OCI-LY3 (cell line): ENCODE results near the gene ISOC2.
A peak's percentile ranks its signal among the peaks of the same experiment; 100 is the strongest.

Experiments
- H2AFZ ChIP-seq: fragments of 200-600, 300-600 bp; shearing (Covaris generic); 2 replicates; pipeline ENCODE4 v1.6.0; 2014; ENCODE audit warnings: antibody characterized with exemption, low read depth, low read length
- H3K27ac ChIP-seq: fragments of 200-600, 300-600 bp; sonication (generic); 2 replicates; pipeline ENCODE4 v1.5.1; 2014; ENCODE audit warnings: mild to moderate bottlenecking, low read length, moderate library complexity, mixed read lengths
- H3K27me3 ChIP-seq: fragments of 200-600, 300-600 bp; sonication (generic); 2 replicates; pipeline ENCODE4 v1.6.1; 2014; ENCODE audit warnings: low read depth, low read length, mixed read lengths
- H3K36me3 ChIP-seq: fragments of 200-600, 300-600 bp; sonication (generic); replicated peaks from 2 replicates; pipeline ENCODE3; 2014; ENCODE audit warnings: low read depth, low read length, mixed read lengths
- H3K4me1 ChIP-seq: fragments of 300-600, 200-600 bp; sonication (generic); 2 replicates; pipeline ENCODE4 v1.6.1; 2014; ENCODE audit warnings: low read length, mixed read lengths
- H3K4me2 ChIP-seq: fragments of 200-600, 300-600 bp; sonication (generic); 2 replicates; pipeline ENCODE4 v1.6.1; 2014; ENCODE audit warnings: low read length, mixed read lengths
- H3K4me3 ChIP-seq: fragments of 300-600, 200-600 bp; sonication (generic); 2 replicates; pipeline ENCODE4 v1.5.1; 2014; ENCODE audit warnings: antibody characterized with exemption, mild to moderate bottlenecking, low read length, moderate library complexity
- H3K79me2 ChIP-seq: fragments of 300-600, 200-600 bp; shearing (Covaris generic); 2 replicates; pipeline ENCODE4 v1.6.1; 2014; ENCODE audit warnings: mild to moderate bottlenecking, low read length, mixed read lengths
- H3K9ac ChIP-seq: fragments of 300-600, 200-600 bp; shearing (Covaris generic); 2 replicates; pipeline ENCODE4 v1.6.0; 2014; ENCODE audit warnings: mild to moderate bottlenecking, low read length, moderate library complexity
- H3K9me3 ChIP-seq: fragments of 200-600, 300-600 bp; shearing (Covaris generic); 2 replicates; pipeline ENCODE4 v1.6.1; 2014; ENCODE audit warnings: low read length, mixed read lengths; ENCODE audit not compliant: insufficient read depth
- H4K20me1 ChIP-seq: fragments of 200-600, 300-600 bp; sonication (generic); 2 replicates; pipeline ENCODE4 v1.6.1; 2016; ENCODE audit warnings: low read length, mixed read lengths; ENCODE audit not compliant: insufficient read depth
- CTCF ChIP-seq: fragments of 200-600, 300-600 bp; sonication (generic); IDR thresholded peaks from 2 replicates; pipeline ENCODE4 v1.5.1; 2014; ENCODE audit warnings: antibody characterized with exemption, low read length, low read depth
- EZH2phosphoT487 ChIP-seq: fragments of 200-600 bp; shearing (Covaris generic); IDR thresholded peaks from 2 replicates; pipeline ENCODE4 v1.6.1; 2018; ENCODE audit warnings: antibody characterized with exemption, mixed run types, low read depth

Gene ISOC2

GRCh38 chr19:55467236-55468053 lies 6.0 kb upstream of the ISOC2 start:
- no peaks in the 10 kb centered on the region for H4K20me1 ChIP-seq
- H3K36me3 ChIP-seq: no peaks in the 10 kb centered on the region
- no peak overlapping the region for H3K27ac ChIP-seq
- H3K27me3 ChIP-seq: no peaks in the 10 kb centered on the region
- no peak overlapping the region; the same call in 1 of the 2 replicates for H3K9ac ChIP-seq
- H2AFZ ChIP-seq: peak overlapping the region; percentile 97
- H3K4me2 ChIP-seq: peak overlapping the region; percentile 60
- no peaks in the 10 kb centered on the region for H3K9me3 ChIP-seq
- H3K79me2 ChIP-seq: no peaks in the 10 kb centered on the region
- H3K4me3 ChIP-seq: peak overlapping the region; percentile 25; the same call in 1 of the 2 replicates
- TF ChIP-seq EZH2phosphoT487: no peak
- TF ChIP-seq CTCF: peak; percentile 99
- H3K4me1 ChIP-seq: peaks cover 4% of the 10 kb centered on the region

GRCh38 chr19:55466241-55466614 lies 4.8 kb upstream of the ISOC2 start:
- Histone ChIP-seq H3K4me3 (no peak overlapping the region), H3K79me2 (0 out of 2 replicates have a peak, but pooled peaks cover 1% of the 10 kb centered on the region), H3K9ac (no peak overlapping the region), H3K27me3 (no peaks in the 10 kb centered on the region), H3K36me3 (no peaks in the 10 kb centered on the region), H2AFZ (no peak overlapping the region), H4K20me1 (no peaks in the 10 kb centered on the region), H3K4me2 (no peak overlapping the region), H3K27ac (no peak overlapping the region), H3K4me1 (peaks cover 8% of the 10 kb centered on the region), H3K9me3 (no peaks in the 10 kb centered on the region)
- no peak for TF ChIP-seq CTCF

- H3K4me1 ChIP-seq: peaks cover 11% of the 10 kb centered on the region
Observed at GRCh38 chr19:55465460-55466240, 4.2 kb upstream of the ISOC2 start.

More at GRCh38 chr19:55465460-55466240, 4.2 kb upstream of the ISOC2 start:
- Histone ChIP-seq H3K36me3 (no peaks in the 10 kb centered on the region), H3K4me2 (no peak overlapping the region), H2AFZ (no peak overlapping the region), H3K9ac (no peak overlapping the region), H3K79me2 (0 out of 2 replicates have a peak, but pooled peaks cover 3% of the 10 kb centered on the region), H3K27ac (no peak overlapping the region), H3K27me3 (no peaks in the 10 kb centered on the region), H3K4me3 (no peak overlapping the region), H4K20me1 (no peaks in the 10 kb centered on the region), H3K9me3 (no peaks in the 10 kb centered on the region)
- TF ChIP-seq EZH2phosphoT487 (no peak), CTCF (no peak)
